C4-2B (cell line): ENCODE measurements around the gene SDS.

Source experiments
- CTCF ChIP-seq: fragments of 450-650 bp; conservative IDR thresholded peaks from 2 replicates; pipeline ENCODE4 v1.5.1; 2017; ENCODE audit warnings: mild to moderate bottlenecking
- ZFX ChIP-seq: fragments of 450-650 bp; IDR thresholded peaks from 2 replicates; pipeline ENCODE4 v1.6.1; 2017

GRCh38 chr12:113358381-113359132, 45.1 kb downstream of the SDS start, which contains the start of gene PLBD2:
- TF ChIP-seq CTCF (no peak), ZFX (peak; percentile 51)
